GM21447 (cell line): ENCODE measurements around the gene CLN3.
"Not testable (repeated sequence)": the region's sequence is repeated elsewhere in the genome, so short reads cannot be mapped to it uniquely, and the experiment has no call there.

Experiments used
- ATAC-seq: cut with Tn5 transposase; IDR thresholded peaks from one replicate; pipeline ENCODE4 v1.9.1; 2021; ENCODE audit not compliant: unreplicated experiment

The CLN3 gene

DNA sequence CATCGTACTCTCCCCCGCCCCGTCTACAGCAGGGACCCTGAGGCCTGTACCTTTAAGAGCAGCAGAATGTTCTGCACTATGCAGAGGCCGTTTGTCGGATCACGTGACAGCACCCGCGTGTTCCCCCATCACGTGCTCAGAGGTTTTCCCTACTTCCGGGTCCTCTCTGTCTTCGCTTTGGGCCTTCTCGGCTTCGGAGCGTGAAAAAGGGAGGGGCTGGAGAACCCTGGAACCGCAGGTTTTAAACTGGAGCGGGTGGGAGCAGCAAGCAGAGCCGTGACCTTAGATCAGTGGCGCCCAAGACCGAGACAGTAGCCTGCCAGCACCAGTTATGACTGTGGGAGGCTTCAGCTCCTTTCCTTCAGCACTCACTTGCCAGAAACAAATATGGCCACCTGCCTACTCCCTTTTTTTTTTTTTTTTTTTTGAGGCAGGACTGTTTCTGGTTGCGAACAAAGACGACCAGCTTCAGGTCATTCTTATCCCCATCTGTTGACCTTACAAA lies at the start of gene CLN3:
CLN3 (minus strand) TSS at position 105 of the 505 bp plus-strand sequence. CDS start 315 bp downstream, outside the sequence.
- peak; percentile 63 for ATAC-seq

DNA sequence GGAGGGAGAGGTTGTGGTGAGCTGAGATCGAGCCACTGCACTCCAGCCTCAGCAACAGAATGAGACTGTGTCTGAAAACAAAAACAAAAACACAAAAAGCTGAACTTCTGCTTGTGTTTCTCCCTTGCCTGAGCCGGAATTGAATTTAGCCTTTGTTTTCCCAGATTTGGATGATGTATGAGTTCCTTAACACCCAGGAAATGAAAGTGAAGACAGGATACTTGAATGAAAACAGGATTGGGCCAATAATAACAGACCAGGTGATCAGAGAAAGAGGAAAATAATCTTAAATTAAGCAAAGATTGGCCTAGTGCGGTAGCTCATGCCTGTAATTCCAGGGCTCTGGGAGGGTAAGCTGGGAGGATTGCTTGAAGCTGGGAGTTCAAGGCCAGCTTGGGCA lies 48.5 kb upstream of the CLN3 start:
- no peak for ATAC-seq

DNA sequence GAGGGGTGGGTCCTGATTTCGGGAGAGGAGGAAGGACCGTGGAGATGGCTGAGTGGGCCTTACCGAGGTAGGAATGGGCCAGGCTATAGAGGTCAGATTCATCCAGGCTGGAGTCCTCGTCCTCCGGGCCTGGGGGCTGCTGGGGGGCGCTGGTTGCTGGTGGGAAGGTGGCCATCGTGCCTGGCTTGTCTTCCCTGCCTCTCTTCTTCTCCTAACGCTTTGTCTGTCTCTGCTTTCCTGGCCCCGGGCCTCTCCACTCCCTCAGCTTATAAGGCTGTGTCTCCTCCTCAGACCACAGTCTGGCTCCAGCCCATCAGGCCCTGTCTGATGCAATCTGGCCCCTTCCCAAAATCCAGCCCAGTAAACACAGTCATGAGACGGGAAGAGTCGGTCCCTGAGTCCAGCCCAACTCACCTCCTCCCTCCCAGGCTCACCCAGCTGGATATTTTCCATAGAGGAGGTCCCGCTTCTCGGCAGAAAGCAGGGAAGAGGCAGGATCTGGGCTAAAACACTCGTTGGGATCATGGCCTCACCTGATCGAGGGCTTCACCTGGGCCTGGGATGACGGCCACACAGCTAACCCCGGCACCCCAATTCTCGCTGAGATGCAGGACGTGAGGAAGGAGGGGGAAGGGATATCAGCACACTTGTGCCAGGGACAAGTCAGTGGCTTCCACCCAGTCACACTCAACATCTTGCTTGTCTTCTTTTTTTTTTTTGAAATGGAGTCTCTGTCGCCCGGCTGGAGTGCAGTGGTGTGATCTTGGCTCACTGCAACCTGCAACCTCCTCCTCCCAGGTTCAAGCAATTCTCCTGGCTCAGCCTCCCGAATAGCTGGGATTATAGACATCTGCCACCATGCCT lies 47.1 kb upstream of the CLN3 start, which contains the start of gene NUPR1:
NUPR1 (minus strand) TSS at position 242 of the 864 bp plus-strand sequence; CDS start at position 175, 67 bp downstream.
- ATAC-seq = no peak

DNA sequence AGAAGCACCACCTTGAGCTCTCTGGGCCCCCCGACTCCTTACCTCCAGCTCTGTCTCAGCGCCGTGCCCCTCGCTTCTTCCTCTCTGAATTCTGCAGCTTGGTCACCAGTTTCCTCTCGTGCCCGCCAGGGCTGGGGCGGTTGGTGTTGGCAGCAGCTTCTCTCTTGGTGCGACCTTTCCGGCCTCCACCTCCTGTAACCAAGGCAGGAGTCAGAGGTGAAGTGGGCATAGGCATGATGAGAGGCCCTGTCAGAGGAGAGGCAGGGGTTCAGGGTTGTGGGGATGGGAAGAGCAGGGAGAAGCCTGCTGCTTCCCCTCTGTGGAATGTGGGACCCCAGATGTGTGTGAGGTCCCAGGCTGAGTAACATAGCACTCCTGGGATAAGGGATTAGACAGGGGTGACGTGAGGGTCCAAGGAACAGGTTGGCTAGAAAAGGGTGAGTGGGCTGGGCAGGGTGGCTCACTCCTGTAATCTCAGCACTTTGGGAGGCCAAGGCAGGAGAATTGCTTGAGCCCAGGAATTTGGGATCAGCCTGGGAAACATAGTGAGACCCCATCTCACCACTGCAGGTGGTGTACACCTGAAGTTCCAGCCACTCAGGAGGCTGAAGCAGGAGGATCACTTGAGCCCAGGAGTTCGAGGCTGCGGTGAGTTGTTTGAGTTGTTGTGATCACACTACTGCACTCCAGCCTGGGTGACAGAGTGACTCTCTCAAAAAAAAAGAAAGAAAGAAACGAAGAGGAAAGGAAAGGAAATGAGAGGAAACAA lies 46.3 kb upstream of the CLN3 start:
- ATAC-seq = no peak

DNA sequence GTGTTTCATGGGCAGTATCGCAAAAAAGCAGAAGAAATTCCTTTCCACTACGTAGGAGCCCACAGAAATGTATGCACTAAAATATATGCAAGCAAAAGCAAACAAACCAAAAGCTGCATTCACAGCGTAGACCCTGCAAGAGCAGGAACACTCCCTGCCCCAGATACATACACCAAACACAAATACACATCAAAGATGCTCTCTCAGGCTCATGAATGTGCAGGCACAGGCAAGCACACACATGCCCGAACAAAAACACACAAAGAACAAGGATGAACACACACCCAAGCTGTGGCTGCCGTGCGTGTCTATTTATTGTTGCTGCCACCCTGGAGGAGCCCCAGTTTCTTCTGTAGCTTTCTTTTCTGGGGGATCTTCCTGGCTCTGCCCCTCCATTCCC lies 45.2 kb upstream of the CLN3 start:
- ATAC-seq = no peak

DNA sequence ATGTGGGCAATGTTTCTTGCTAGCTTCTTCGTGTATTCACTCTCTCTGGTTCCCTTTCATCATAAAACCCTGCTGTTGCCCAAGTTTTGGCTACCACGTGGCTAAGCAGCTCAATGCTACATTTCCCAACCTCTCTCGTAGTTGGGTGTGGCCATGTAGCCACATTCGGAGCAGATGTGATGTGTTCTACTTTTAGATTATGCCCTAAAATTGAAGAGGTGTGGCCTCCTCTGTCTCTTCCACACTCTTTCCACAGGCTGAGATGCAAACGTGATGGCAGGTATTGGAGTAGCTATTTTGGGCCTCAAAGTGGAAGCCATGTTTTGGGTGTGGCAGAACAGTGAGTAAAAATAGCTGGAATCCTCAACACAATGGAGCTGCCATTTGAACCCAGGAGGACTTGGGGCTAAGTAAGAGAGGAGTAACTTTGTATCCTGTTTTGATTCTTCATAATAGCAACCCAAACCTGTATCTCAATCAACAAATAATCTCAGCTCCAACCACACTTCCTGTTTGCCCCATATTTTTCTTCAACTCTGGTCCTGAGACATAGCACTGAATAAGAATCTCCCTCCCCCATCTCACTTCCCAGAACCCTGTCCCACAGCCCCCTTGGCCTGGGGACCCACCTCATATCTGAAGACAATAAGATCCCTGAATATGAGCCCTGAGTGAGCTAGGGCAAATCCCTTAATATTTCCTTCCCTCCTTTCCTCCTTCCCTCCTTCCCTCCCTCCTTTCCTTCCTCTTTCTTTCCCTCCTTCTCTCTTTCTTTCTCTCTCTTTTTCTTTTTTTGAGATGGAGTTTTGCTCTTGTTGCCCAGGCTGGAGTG lies 42.9 kb upstream of the CLN3 start:
- no peak for ATAC-seq

DNA sequence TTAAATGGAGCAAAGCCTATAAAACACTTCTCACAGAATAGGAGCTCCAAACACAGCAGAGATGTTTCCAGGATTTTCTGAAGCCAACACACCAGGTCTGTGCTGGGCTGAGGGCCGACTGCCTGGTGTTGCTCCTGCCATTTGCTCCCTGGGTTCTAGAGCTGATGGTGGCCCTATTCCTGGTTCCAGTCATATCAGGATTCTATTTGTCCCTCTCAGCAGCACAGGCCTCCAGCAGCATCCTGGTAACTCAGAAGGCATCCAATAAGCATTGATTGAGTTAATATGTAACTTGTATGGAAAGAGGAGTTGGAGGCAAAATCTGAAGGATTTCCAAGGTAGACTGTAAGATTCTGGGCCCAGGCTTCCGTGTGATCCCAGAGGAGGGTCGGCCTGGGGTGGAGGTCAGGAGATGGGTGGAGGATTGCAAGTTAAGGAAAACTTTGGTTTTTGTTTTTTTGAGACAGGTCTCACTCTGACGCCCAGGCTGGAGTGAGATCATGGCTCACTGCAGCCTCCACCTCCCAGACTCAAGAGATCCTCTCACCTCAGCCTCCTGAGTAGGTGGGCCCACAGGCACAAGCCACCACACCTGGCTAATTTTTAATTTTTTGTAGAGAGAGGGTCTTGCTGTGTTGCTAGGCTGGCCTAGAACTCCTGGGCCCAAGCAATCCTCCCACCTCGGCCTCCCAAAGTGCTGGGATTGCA lies 41.2 kb upstream of the CLN3 start:
- no peak for ATAC-seq

DNA sequence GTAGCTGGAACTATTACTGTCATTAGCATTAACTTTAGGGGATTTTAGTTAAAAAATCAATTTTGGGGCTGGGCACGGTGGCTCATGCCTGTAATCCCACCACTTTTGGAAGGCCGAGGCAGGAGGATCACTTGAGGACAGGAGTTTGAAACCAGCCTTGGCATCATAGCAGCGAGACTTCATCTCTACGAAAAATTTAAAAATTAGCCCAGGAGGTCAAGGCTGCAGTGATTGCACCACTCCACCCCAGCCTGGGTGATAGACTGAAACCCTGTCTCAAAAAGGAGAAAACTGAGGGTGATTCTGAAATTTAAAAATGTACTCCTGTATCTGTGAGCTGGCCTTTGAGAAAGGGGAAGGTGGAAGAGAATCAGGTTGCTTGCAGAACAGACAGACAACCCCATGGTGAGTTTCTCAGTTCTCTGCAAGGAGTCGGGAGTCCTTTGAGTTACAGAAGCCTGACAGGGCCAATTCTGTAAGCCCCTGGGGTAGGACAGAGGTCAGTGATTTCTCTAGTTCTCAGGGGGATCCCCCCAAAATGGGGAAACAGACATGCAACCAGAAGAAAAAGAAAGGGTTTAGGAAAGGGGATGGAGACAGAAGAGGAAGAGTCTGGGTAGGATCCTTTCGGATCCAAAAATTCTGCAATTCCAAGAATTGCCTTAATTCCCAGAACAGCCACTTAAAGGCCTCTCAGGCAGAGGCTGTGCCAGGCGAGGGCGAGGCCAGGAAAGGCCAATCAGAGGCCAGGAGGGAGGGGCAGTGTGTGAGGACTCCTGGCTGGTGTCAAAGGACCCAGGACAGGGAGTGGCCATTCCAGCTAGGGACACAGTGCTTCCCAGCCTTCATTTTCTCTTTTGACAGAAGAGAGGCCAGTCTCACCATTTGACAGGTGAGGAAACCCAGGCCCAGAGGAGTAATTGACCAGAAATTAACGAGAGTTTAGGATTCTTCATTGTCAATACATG lies 40.2 kb upstream of the CLN3 start:
- no peak for ATAC-seq

DNA sequence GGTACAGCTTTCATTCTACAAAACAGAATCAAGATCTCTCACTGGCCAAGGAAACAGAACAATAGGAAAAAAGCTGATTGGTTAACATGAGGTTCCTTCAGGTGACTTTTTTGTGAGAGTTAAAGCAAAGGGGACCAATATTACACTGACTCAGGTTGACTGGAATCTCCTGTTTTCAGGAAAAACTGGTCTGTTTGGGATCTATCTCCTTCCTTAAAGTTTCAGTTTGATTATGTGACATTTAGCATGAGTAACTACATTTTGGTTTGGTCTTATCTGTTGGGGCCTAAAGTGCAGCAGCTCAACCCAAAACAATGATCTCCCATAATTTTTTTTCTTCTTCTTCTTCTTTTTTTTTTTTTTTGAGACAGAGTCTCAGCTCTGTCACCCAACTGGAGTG lies 37.2 kb upstream of the CLN3 start:
- no peak for ATAC-seq

DNA sequence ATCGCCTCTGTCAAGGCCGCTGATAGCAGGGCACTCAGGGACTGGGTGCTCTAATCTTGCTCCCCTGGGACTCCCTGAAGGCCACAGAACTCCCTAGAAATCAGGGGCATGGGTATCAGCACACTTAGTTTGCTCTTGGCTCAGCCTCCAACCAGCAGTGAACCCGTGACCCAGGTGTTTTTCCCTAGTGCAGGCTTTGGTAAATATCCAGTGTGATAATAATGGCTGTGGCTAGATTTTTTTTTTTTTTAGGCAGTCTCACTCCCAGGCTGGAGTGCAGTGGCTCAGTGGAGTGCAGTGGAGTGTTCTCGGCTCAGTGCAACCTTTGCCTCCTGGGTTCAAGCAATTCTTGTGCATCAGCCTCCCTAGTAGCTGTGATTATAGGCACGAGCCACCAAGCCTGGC lies 36.6 kb upstream of the CLN3 start:
- ATAC-seq = no peak

DNA sequence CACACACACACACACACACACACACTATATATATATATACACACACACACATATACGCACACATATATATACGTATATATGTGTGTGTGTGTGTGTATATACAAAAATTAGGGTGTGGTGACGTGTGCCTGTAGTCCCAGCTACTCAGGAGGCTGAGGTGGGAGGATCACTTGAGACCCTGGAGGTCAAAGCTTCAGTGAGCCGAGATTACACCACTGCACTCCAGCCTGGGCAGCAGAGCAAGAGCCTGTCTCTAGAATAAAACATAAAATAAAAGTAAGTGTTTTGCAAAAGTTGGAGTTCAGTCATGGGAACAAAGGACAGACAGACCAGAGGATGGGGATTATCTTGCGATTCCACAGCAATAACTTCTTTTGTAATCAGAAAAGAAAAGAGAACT lies 36.1 kb upstream of the CLN3 start:
- ATAC-seq = no peak

DNA sequence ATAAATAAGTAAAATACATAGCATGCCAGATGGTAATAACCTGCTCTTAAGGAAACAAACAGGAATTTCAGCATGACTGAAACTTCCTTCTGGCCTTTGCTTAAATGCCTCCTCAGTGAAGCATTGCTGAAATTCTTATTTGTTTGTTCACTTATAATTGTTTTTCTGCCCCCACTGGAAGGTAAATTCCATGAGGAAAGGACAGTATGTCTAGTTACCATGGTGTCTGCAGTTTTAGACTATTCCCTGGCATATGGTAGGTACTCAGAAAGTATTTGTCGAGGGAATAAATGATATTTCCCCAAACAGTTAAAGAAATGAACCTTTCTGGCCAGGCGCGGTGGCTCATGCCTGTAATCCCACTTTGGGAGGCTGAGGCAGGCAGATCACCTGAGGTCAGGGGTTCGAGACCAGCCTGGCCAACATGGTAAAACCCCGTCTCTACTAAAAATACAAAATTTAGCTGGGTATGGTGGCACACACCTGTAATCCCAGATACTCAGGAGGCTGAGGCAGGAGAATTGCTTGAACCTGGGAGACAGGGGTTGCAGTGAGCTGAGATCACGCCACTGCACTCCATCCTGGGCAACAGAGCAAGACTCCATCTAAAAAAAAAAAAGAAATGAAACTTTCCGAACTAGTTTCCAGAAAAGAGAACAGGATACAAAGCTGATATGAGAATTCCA lies 35.4 kb upstream of the CLN3 start:
- not testable (repeated sequence) for ATAC-seq

DNA sequence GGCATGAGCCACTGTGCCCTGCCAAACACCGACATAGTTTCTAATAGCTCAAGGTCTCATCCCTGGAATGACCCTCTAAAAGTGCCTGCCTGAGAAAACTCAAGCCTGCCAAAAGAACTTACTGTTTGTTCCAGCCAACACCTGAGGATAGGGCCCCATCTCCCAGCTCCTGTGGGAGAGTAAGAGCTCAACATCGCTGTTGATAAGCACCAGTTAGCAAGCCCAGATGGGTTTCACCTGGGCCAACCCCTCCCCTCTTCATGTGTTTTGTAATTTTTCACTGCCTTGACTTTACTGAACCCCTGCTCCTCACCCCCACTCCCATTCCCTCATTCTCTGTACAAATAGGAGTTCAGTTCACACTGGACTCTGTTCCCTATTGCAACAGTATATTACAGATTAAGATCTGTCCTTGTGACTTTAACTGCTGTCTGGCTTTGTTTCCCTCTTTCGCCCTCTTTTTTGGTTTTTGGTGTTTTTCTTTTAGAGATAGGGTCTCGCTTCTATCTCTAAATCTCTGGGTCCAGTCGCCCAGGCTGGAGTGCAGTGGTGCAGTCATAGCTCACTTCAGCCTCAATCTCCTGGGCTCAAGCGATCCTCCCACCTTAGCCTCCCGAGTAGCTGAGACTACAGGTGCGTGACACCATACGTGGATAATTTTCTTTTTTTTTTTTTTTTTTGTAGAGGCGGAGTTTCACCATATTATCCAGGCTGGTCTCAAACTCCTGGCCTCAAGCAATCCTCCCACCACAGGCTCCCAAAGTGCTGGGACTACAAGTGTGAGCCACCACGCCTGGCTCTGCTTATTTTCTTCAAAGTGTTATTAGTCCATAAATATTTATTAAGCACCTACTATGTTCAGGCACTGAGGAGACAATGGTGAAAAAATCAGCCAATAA lies 34.6 kb upstream of the CLN3 start:
- no peak for ATAC-seq

DNA sequence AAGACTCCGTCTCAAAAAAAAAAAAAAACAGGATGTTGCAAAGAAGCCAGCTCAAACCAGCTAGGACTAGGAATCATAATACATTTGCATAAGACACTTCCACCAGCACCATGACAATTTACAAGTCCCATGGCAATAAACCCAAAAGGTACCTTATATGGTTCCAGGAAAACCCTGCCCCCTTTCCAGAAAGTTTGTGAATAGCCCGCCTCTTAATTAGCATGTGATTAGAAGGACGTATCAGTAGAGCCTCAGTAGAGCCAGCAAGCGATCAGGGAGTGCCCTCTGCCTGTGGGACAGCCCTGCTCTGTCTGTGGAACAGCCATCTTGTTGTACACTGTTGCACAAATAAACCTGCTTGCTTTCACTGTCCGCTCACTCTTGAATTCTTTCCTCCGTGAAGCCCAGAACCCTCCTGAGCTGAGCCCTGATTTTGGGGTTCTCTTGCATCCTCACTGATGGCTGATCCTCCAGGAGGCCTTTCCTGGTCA lies 32.9 kb upstream of the CLN3 start:
- ATAC-seq = no peak

DNA sequence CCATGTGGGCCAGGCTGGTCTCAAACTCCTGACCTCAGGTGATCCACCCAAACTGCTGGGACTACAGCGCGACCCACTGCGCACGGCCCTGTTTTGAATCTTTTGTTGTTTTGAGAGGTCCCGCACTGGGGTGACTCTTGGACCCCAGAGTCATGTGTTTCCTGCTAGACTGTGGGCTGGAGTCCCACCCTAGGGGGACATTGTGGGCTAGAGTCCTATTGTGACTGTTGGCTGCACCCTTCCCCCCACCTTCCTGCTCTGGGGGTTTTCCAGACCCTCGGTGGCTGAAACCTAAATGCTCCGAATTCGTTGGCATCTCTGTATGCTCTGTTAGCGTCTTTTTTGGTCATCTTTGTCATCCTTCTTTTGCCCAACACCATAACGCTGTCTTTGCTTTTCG lies 30.9 kb upstream of the CLN3 start:
- no peak for ATAC-seq

DNA sequence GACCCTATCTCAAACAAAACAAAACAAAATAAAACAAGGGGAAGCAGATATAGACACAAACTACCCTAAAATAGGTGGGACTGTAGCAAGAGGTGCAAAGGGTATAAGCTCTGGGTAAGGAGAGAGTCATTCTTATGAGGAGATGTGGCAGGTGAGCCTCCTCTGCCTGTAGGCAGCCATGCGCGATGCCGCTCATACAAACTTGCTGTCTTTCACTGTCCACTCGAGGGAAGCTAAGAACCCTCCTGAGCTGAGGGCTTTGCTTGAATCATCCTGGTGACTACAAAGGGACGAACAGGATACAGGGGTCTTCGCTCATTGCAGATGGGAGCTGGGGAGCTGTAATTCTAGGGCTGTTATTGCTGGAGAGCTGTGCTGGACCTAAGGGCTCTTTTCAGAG lies 29.6 kb upstream of the CLN3 start:
- ATAC-seq = no peak

DNA sequence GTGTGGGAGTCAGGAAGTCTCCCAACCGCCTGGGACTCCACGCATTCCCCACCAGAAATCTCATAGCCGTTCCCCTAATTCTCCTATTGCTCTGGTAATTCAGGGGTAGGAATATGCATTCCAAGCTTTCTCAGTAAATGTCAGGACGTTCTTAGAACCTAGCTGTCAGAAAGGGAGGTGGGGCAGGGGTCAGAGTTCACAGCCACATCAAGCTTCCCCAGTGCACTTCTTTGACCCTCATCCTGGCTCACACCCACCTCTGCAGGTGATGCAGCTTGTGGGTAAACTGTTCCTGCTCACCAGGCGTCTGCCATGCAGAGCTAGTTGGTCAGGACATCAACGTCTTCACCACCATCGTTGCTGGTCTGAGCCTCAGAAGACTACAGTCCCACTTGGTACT lies 28.8 kb upstream of the CLN3 start:
- no peak for ATAC-seq

DNA sequence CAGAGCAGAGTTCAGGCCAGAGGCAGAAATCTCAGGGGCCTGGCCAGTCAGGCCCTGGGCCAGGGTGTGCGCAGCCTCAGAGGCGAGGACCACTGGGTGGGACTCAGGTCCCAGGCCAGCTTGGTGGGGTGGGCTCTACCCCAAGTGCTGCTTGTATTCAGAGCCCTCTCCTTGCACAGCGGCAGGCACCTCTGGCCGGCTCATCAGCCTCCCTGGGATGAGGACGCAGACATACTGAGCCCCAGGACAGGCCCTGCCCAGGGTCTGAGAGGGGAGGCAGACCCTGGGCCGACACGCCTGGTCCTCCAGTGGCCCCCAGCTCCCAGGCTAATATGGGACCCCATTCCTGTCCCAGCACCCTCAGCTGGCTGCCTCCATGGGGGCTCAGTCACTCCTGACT lies 22.4 kb upstream of the CLN3 start:
- no peak for ATAC-seq
